ENCODE data around the gene TCERG1L.

- no peak for TF ChIP-seq POLR2A (IDR thresholded peaks at IDR 0.05)
- TF ChIP-seq, protein P1, sequence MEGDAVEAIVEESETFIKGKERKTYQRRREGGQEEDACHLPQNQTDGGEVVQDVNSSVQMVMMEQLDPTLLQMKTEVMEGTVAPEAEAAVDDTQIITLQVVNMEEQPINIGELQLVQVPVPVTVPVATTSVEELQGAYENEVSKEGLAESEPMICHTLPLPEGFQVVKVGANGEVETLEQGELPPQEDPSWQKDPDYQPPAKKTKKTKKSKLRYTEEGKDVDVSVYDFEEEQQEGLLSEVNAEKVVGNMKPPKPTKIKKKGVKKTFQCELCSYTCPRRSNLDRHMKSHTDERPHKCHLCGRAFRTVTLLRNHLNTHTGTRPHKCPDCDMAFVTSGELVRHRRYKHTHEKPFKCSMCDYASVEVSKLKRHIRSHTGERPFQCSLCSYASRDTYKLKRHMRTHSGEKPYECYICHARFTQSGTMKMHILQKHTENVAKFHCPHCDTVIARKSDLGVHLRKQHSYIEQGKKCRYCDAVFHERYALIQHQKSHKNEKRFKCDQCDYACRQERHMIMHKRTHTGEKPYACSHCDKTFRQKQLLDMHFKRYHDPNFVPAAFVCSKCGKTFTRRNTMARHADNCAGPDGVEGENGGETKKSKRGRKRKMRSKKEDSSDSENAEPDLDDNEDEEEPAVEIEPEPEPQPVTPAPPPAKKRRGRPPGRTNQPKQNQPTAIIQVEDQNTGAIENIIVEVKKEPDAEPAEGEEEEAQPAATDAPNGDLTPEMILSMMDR (IDR thresholded peaks at IDR 0.05): no peak
Measured at GRCh38 chr10:131080571-131080970, 230.9 kb downstream of the TCERG1L start.
